IPS-15b (cell line): ENCODE data around the gene CLTB.

Experiments used
- H3K27me3 ChIP-seq: one replicate; pipeline ENCODE4 v1.6.1; 2013; ENCODE audit warnings: low read length; ENCODE audit not compliant: control insufficient read depth, insufficient read depth
- H3K36me3 ChIP-seq: one replicate; pipeline ENCODE4 v1.6.1; 2013; ENCODE audit warnings: low read length; ENCODE audit not compliant: control insufficient read depth, insufficient read depth
- H3K4me1 ChIP-seq: one replicate; pipeline ENCODE4 v1.6.1; 2013; ENCODE audit warnings: mild to moderate bottlenecking, low read length; ENCODE audit not compliant: control insufficient read depth, insufficient read depth
- H3K4me3 ChIP-seq: one replicate; pipeline ENCODE4 v1.5.1; 2013; ENCODE audit warnings: low read depth, low read length
- H3K9ac ChIP-seq: one replicate; pipeline ENCODE4 v1.6.1; 2013; ENCODE audit warnings: low read depth, mild to moderate bottlenecking, low read length
- H3K9me3 ChIP-seq: one replicate; pipeline ENCODE4 v1.6.1; 2013; ENCODE audit warnings: mild to moderate bottlenecking, low read length; ENCODE audit not compliant: control insufficient read depth, insufficient read depth

Gene CLTB

GRCh38 chr5:176424181-176424580 is 7.8 kb upstream of the CLTB start:
- Histone ChIP-seq H3K36me3 (no peaks in the 10 kb centered on the region), H3K4me1 (no peaks in the 10 kb centered on the region), H3K27me3 (no peaks in the 10 kb centered on the region), H3K9me3 (no peaks in the 10 kb centered on the region), H3K4me3 (no peak overlapping the region), H3K9ac (no peak overlapping the region)

- peaks cover 2% of the 10 kb centered on the region for H3K27me3 ChIP-seq
- H3K9ac ChIP-seq: no peak overlapping the region
- H3K36me3 ChIP-seq: no peaks in the 10 kb centered on the region
- no peaks in the 10 kb centered on the region for H3K9me3 ChIP-seq
- no peaks in the 10 kb centered on the region for H3K4me1 ChIP-seq
- no peak overlapping the region for H3K4me3 ChIP-seq
These were observed 4.7 kb upstream of the CLTB start for GRCh38 chr5:176420972-176421544.

DNA sequence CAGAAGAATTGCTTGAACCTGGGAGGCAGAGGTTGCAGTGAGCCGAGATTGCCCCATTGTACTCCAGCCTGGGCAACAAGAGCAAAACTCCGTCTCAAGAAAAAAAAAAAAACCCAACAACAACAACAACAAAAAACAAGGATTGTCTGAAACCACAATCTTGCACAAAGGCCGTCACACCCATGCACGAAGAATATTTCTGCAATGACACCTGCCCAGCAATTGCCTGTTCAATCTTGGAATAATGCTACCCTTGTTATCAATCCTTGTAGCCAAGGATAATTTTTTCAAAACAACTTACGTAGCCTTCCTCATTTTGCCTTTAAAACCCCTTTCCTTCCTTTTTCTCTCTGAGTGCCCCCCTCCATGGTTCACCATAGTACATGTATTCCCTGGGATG is 3.7 kb upstream of the CLTB start:
- Histone ChIP-seq H3K27me3 (peaks cover 6% of the 10 kb centered on the region), H3K9ac (no peak overlapping the region), H3K4me3 (no peak overlapping the region), H3K9me3 (no peaks in the 10 kb centered on the region), H3K4me1 (no peaks in the 10 kb centered on the region), H3K36me3 (no peaks in the 10 kb centered on the region)

GRCh38 chr5:176418251-176418650 is 1.9 kb upstream of the CLTB start:
- no peaks in the 10 kb centered on the region for H3K9me3 ChIP-seq
- no peaks in the 10 kb centered on the region for H3K36me3 ChIP-seq
- no peak overlapping the region for H3K4me3 ChIP-seq
- no peaks in the 10 kb centered on the region for H3K4me1 ChIP-seq
- peaks cover 6% of the 10 kb centered on the region for H3K27me3 ChIP-seq
- no peak overlapping the region for H3K9ac ChIP-seq

DNA sequence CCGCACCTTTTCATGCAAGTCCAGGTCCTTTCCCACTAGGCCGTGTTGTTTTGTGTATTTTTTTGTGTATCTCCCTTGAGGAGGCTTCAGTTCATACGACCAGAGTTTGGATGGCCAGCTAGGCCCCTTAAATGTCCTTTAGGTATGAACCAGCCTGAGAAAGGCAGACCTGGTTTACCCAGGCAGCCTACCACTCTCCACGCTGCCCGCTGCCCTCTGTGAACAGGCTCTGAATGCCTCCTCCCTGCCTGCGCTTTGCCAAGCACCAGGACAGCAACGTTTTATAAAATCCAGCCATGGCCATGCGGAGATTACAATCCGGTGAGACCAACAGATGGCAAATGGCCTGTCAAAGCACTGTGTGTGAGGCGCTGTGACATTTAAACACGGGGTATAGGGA is 626 bp upstream of the CLTB start:
- Histone ChIP-seq H3K4me1 (no peaks in the 10 kb centered on the region), H3K9ac (no peak overlapping the region), H3K4me3 (peak overlapping the region; percentile 59), H3K9me3 (no peaks in the 10 kb centered on the region), H3K27me3 (peaks cover 6% of the 10 kb centered on the region), H3K36me3 (no peaks in the 10 kb centered on the region)

DNA sequence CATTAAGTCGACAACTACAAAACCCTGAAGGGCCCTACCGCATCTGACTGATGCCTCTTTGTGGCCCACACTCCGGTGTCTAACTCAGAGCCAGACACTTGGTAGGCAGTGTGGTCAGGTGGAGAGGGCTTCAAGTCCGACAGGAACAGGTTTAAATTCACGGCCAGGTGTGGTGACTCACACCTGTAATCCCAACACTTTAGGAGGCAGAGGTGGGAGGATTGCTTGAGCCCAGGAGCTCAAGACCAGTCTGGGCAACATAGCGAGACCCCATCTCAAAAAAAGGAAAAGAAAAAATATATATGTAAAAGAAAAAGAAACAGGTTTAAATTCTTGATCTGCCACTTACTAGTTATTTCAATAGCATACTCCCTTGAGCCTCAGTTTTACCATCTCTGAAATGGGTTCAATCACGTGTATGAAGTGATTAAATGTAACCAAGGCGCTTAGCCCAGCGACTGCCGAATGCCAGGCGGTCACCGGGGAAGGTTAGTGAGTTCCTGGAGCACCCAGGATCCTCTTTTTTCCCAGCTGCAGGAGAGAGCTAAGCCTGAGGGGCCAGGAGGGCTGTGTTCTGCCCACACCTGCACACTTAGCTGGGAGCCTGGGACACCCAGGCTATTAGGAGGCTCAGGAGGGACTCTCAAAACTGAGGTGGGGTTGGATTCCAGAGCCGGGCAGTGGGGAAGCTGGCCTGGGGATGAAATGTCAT is 943 bp downstream of the CLTB start:
- Histone ChIP-seq H3K27me3 (peaks cover 6% of the 10 kb centered on the region), H3K9ac (peak overlapping the region; percentile 37), H3K4me3 (peak overlapping the region; percentile 59), H3K9me3 (no peaks in the 10 kb centered on the region), H3K36me3 (no peaks in the 10 kb centered on the region), H3K4me1 (no peaks in the 10 kb centered on the region)

- H3K4me3 ChIP-seq: no peak overlapping the region
- no peaks in the 10 kb centered on the region for H3K36me3 ChIP-seq
- peaks cover 6% of the 10 kb centered on the region for H3K27me3 ChIP-seq
- no peaks in the 10 kb centered on the region for H3K9me3 ChIP-seq
- no peaks in the 10 kb centered on the region for H3K4me1 ChIP-seq
- no peak overlapping the region for H3K9ac ChIP-seq
These were observed 1.6 kb downstream of the CLTB start for GRCh38 chr5:176414704-176415103.

DNA sequence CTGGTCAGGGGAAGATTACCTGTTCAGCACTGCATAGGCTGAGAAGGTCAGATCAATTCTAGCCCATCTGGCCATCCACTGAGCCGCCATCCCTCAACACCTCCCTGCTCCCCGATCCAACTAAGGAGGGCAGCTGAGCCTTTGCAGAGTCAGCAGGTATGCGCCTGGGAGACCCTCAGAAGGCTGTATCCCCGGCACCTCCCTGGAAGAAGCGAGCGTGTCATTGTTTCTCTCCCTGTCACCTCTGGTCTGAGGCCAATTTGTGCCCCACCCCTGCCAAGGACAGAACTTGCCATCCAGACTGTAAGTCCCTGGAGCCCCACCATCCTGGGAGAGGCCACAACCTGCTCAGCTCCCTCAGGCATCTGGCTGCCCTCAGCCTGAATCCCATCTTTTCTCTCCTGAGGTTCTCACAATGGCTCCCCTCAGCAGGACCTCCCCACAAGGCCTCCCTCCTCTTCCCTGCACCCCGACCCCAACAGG is 2.6 kb downstream of the CLTB start:
- Histone ChIP-seq H3K4me1 (no peaks in the 10 kb centered on the region), H3K4me3 (no peak overlapping the region), H3K36me3 (no peaks in the 10 kb centered on the region), H3K9ac (no peak overlapping the region), H3K27me3 (peaks cover 6% of the 10 kb centered on the region), H3K9me3 (no peaks in the 10 kb centered on the region)

DNA sequence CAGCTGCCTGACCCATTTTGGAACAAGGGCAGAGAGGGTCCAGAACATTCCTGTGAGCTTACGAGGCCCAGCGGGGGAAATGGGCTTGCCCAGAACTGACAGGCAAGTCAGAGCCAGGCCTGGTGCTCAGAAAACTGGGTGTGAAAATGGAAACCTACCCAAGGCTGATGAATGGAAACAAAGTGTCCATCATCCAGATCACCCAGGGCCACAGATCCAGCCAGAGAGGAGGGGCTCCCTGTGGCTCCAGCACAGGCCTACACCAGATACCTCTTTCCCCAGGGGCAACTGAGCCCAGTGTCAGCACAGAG is 3.1 kb downstream of the CLTB start:
- Histone ChIP-seq H3K9ac (no peak overlapping the region), H3K36me3 (no peaks in the 10 kb centered on the region), H3K27me3 (peaks cover 6% of the 10 kb centered on the region), H3K4me1 (no peaks in the 10 kb centered on the region), H3K9me3 (no peaks in the 10 kb centered on the region), H3K4me3 (no peak overlapping the region)

- Histone ChIP-seq H3K9ac (no peak overlapping the region), H3K4me3 (no peak overlapping the region)
These were observed 3.7 kb downstream of the CLTB start for GRCh38 chr5:176412517-176413254.

GRCh38 chr5:176410486-176411180 is 5.7 kb downstream of the CLTB start:
- Histone ChIP-seq H3K27me3 (peaks cover 3% of the 10 kb centered on the region), H3K4me1 (no peaks in the 10 kb centered on the region), H3K9me3 (no peaks in the 10 kb centered on the region), H3K4me3 (no peak overlapping the region), H3K9ac (no peak overlapping the region), H3K36me3 (no peaks in the 10 kb centered on the region)

More at GRCh38 chr5:176412517-176413254, 3.7 kb downstream of the CLTB start:
- no peaks in the 10 kb centered on the region for H3K36me3 ChIP-seq
- no peaks in the 10 kb centered on the region for H3K9me3 ChIP-seq
- H3K27me3 ChIP-seq: peaks cover 6% of the 10 kb centered on the region
- H3K4me1 ChIP-seq: no peaks in the 10 kb centered on the region
